HG03039 (cell line): ENCODE measurements around the gene RAI14.

Experiments used
- ATAC-seq: cut with Tn5 transposase; IDR thresholded peaks from one replicate; pipeline ENCODE4 v1.9.1; 2021; ENCODE audit warnings: mild to moderate bottlenecking, moderate library complexity; ENCODE audit not compliant: unreplicated experiment

Gene RAI14

GRCh38 chr5:34674187-34674586 is 18.1 kb downstream of the RAI14 start:
- no peak for ATAC-seq

GRCh38 chr5:34675857-34676256 is 19.7 kb downstream of the RAI14 start:
- no peak for ATAC-seq

- no peak for ATAC-seq
Measured at GRCh38 chr5:34676416-34676815, 20.3 kb downstream of the RAI14 start.

- ATAC-seq, result no peak
Measured at GRCh38 chr5:34677428-34677827, 21.3 kb downstream of the RAI14 start.

GRCh38 chr5:34680896-34681295 is 24.8 kb downstream of the RAI14 start:
- ATAC-seq, result no peak

GRCh38 chr5:34682926-34683623 is 26.9 kb downstream of the RAI14 start:
- ATAC-seq, result no peak

- no peak for ATAC-seq
Measured at GRCh38 chr5:34684281-34684979, 28.3 kb downstream of the RAI14 start.

GRCh38 chr5:34684980-34685352 is 28.8 kb downstream of the RAI14 start:
- no peak for ATAC-seq

- ATAC-seq, result no peak
Measured at GRCh38 chr5:34685485-34686165, 29.5 kb downstream of the RAI14 start.

- ATAC-seq, result no peak
Measured at GRCh38 chr5:34686762-34687268, 30.7 kb downstream of the RAI14 start.

- no peak for ATAC-seq
Measured at GRCh38 chr5:34687269-34688011, 31.3 kb downstream of the RAI14 start.

- no peak for ATAC-seq
Measured at GRCh38 chr5:34688015-34688810, 32.1 kb downstream of the RAI14 start.

GRCh38 chr5:34690301-34690700 is 34.2 kb downstream of the RAI14 start:
- no peak for ATAC-seq

- no peak for ATAC-seq
Measured at GRCh38 chr5:34690898-34691297, 34.8 kb downstream of the RAI14 start.

- no peak for ATAC-seq
Measured at GRCh38 chr5:34691326-34691725, 35.2 kb downstream of the RAI14 start.

- ATAC-seq, result no peak
Measured at GRCh38 chr5:34692786-34693185, 36.7 kb downstream of the RAI14 start.

GRCh38 chr5:34694012-34694411 is 37.9 kb downstream of the RAI14 start:
- no peak for ATAC-seq

- no peak for ATAC-seq
Measured at GRCh38 chr5:34694685-34695084, 38.6 kb downstream of the RAI14 start.

- no peak for ATAC-seq
Measured at GRCh38 chr5:34695275-34696027, 39.3 kb downstream of the RAI14 start.
